NCI-H2196 treated with DMSO at 0.1 percent for 48 hours (cell line): Measurements from ENCODE around the gene POLD2.

Experiments used
- DNase-seq: peaks from one replicate; lab custom pipeline; 2025; ENCODE audit not compliant: unreplicated experiment; lab: John Stamatoyannopoulos, UW

The POLD2 gene

DNA sequence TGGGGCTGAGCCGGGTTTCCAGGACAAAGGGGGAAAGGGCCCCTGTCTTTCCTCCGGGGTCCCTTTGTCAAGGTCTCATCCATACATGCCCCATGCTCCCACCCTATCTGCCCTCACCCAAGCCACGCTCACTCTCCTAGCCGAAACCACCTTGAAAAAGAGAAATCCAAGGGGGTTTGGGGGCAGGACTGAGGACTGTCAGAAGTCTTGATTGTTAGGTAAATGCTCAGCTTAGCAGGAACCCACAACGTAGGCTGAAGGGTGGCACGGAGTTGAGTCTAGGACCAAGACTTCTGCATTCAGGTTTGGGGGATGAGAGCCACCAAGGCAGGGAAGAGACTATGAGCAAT lies 57.3 kb downstream of the POLD2 start:
- no peak for DNase-seq

DNA sequence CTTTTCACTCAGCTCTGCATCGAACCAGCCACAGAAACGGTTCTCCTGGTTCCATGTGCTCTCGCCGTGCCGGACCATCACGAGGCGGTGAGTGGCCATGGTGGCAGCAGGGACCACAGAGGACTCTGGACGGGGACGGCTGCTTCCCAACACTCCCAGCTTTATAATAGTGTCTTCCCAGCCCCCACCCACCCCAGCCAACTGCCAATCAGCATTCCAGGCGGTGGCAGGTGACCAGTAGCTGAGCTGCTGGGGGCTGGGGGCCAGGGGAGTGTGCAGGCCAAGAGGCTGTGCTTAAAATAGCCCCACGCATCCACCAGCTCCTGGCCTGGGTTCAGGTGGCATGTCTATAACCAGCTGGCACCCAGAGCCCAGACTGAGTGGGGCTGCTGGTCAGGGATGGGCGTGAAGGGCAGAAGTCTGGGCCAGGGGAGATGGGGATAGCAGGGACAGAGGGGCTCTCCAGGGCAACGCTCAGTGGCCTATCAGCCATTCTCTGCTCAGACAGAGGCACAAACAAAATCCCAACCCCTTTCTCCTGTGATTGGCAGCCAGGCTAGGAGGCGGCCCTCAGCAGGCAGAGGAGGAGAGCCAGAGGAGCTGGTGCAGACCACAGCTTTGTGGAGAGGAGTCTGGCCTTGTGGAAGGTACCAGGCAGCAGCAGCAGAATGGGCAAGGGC lies 57.8 kb downstream of the POLD2 start, which contains the start of gene PGAM2:
Gene PGAM2, minus strand, starts transcription at position 137 of the 680 bp plus-strand sequence. Its CDS starts 38 bp downstream, at position 99.
- no peak for DNase-seq

DNA sequence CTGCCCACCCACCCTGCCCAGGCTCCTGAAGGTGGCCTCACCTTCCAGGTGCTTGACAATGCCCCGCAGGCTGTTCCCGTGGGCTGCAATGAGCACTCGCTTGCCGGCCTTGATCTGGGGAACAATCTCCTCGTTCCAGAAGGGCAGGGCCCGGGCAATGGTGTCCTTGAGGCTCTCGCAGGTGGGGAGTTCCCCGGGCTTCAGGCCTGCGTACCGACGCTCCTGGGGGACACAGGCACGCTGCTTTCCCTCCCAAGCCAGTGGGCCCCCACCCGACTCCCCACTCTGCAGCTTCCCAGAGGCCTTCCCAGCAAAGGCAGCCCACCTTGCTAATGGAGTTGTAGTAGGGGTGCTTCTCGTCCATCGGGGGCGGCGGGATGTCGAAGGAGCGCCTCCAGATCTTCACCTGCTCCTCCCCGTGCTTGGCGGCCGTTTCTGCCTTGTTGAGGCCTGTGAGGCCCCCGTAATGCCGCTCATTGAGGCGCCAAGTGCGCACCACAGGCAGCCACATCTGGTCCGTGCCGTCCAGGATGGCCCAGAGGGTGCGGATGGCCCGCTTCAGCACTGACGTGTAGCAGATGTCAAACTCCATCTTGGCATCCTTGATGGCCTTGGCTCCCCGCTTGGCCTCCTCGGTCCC lies 58.4 kb downstream of the POLD2 start:
- no peak for DNase-seq
